Keratinocyte (primary cell): Measurements from ENCODE around the gene HRH3. TPM values are rescaled to one million over a fixed set of nuclear protein-coding genes. Genes with fewer than 3 reads are reported as not detected.

Experiments
- DNase-seq: peaks from one replicate; pipeline ENCODE4 v3.0.0-alpha.2; 2011; ENCODE audit warnings: low read depth, missing footprints, low spot score
- FAIRE-seq: peaks from 2 replicates; lab custom pipeline; 2011; peaks lifted over from hg19 to GRCh38; lab: Jason Lieb, UNC
- H2AFZ ChIP-seq: 2 replicates; pipeline ENCODE4 v1.6.0; 2012; ENCODE audit warnings: low read length, control low read depth, inconsistent platforms; ENCODE audit not compliant: control insufficient read depth
- H3K27ac ChIP-seq: 2 replicates; pipeline ENCODE4 v1.5.1; 2011; ENCODE audit warnings: low read length; ENCODE audit not compliant: control insufficient read depth, insufficient read depth
- H3K27me3 ChIP-seq: 3 replicates; pipeline ENCODE4 v1.6.0; 2011; ENCODE audit warnings: low read length; ENCODE audit not compliant: control insufficient read depth, insufficient read depth; ENCODE audit errors: extremely low read depth
- H3K36me3 ChIP-seq, 2 experiments: 2 replicates in 1 of 2; 3 replicates in 1 of 2; pipeline ENCODE4 v1.5.1; 2011; ENCODE audit warnings: low read length in 2 of 2, mild to moderate bottlenecking in 1 of 2; ENCODE audit not compliant: control insufficient read depth in 2 of 2, insufficient read depth in 2 of 2; ENCODE audit errors: extremely low read depth in 1 of 2
- H3K4me1 ChIP-seq: 3 replicates; pipeline ENCODE4 v1.5.1; 2011; ENCODE audit warnings: low read length; ENCODE audit not compliant: control insufficient read depth, insufficient read depth; ENCODE audit errors: extremely low read depth
- H3K4me2 ChIP-seq: 3 replicates; pipeline ENCODE4 v1.6.0; 2011; ENCODE audit warnings: low read depth, low read length; ENCODE audit not compliant: control insufficient read depth, insufficient read depth; ENCODE audit errors: extremely low read depth
- H3K4me3 ChIP-seq, 3 experiments: fragments of 200-600 bp in 1 of 3; sonication (generic) in 1 of 3; 2 replicates in 2 of 3; 3 replicates in 1 of 3; pipeline ENCODE4 v1.5.1; 2011 to 2016; ENCODE audit warnings: low read length in 3 of 3, mild to moderate bottlenecking in 3 of 3, control low read depth in 2 of 3, inconsistent platforms in 1 of 3, low read depth in 1 of 3, mixed read lengths in 1 of 3, mixed run types in 1 of 3, moderate library complexity in 1 of 3; ENCODE audit not compliant: control insufficient read depth in 2 of 3, insufficient read depth in 2 of 3; ENCODE audit errors: extremely low read depth in 1 of 3
- H3K79me2 ChIP-seq: 2 replicates; pipeline ENCODE4 v1.6.0; 2012; ENCODE audit warnings: low read length; ENCODE audit not compliant: control insufficient read depth, insufficient read depth
- H3K9ac ChIP-seq: 3 replicates; pipeline ENCODE4 v1.6.0; 2011; ENCODE audit warnings: low read length; ENCODE audit not compliant: control insufficient read depth, insufficient read depth; ENCODE audit errors: extremely low read depth
- H3K9me1 ChIP-seq: 3 replicates; pipeline ENCODE4 v1.6.0; 2011; ENCODE audit warnings: low read length; ENCODE audit not compliant: control insufficient read depth, insufficient read depth; ENCODE audit errors: extremely low read depth
- H3K9me3 ChIP-seq: 2 replicates; pipeline ENCODE4 v1.5.1; 2012; ENCODE audit warnings: low read depth, low read length; ENCODE audit not compliant: control insufficient read depth
- H4K20me1 ChIP-seq: 3 replicates; pipeline ENCODE4 v1.6.0; 2011; ENCODE audit warnings: low read length; ENCODE audit not compliant: control insufficient read depth, insufficient read depth; ENCODE audit errors: extremely low read depth
- EZH2 ChIP-seq: IDR thresholded peaks from one replicate; pipeline ENCODE4 v1.6.1; 2012; ENCODE audit warnings: inconsistent platforms, mild to moderate bottlenecking, low read length, moderate library complexity
- dilution Hi-C: fragments of 300-500 bp; cut with MboI; formaldehyde crosslinking; loops from one replicate; pipeline ENCODE4 v1.7.0; 2020; ENCODE audit warnings: low sequenced_read_pairs; ENCODE audit not compliant: extremely low pct_ligation_motif_present
- polyA plus RNA-seq, 5 experiments: library from polyadenylated mRNA; depleted of rRNA in 3 of 5; stranded (reverse) in 3 of 5; stranded (forward) in 1 of 5; unstranded in 1 of 5; fragments of >200 nt; gene quantifications; 1 replicate in 1 of 5; 2 replicates in 3 of 5; 3 replicates in 1 of 5; pipeline versions ENCODE4 v1.2.1 to v1.2.3, GENCODE V29; 2011 to 2012; ENCODE audit warnings: missing spikeins in 2 of 5, low read depth in 1 of 5, low replicate concordance in 1 of 5
- TF ChIP-seq, protein P1 (sequence below), 3 experiments: IDR thresholded peaks in 1 of 3; conservative IDR thresholded peaks in 1 of 3; optimal IDR thresholded peaks in 1 of 3; 2 replicates in 2 of 3; 3 replicates in 1 of 3; pipeline versions ENCODE3 to v1.5.1; 2011; ENCODE audit warnings: low read length in 3 of 3, mild to moderate bottlenecking in 3 of 3, moderate library complexity in 2 of 3, control low read depth in 1 of 3, inconsistent platforms in 1 of 3; ENCODE audit not compliant: insufficient read depth in 2 of 3; ENCODE audit errors: extremely low read depth in 1 of 3

The HRH3 gene
- polyA plus RNA-seq, 1 donor (not counting 4 experiments of a cell fraction or from before 2014, with no cell fraction given): not detected

DNA sequence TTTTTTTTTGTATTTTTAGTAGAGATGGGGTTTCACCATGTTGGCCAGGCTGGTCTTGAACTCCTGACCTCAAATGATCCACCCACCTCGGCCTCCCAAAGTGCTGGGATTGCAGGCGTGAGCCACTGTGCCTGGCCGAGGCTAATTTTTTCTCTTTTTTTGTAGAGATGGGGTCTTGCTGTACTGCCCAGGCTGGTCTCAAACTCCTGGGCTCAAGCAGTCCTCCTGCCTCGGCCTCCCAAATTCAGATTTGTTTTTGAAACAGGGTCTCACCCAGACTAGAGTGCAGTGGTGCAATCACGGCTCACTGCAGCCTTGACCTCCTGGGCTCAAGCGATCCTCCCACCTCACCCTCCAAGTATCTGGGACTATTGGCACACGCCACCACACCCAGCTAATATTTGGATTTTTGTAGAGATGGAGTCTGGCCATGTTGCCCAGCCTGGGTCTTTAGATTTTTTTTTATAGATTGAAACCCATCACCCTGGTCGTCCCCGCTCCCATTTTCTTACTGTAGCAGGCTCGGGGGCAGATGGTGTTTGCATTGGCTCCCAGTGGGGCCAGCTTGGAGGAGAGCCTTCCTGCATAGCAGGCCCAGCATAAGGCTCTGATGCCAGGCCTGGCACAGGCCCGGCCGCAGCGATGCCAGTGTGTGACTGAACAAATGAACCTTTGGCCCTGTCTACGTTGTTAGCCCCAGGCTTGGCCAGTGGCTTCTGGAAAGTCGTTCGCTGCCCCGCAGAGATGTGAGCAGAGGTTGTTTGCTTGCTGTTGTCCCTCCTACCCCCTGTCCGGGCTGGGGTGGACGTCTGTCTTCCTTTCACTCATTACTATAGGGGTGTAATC lies 41.5 kb downstream of the HRH3 start:
- Histone ChIP-seq H3K27ac (no peak overlapping the region), H3K9ac (no peak overlapping the region), H3K27me3 (no peaks in the 10 kb centered on the region), H3K9me1 (no peaks in the 10 kb centered on the region), H3K9me3 (no peaks in the 10 kb centered on the region), H3K36me3 (peaks cover 11 to 15% of the 10 kb centered on the region in 2 experiments), H2AFZ (no peak overlapping the region), H3K79me2 (peaks cover 7% of the 10 kb centered on the region), H3K4me2 (no peak overlapping the region), H3K4me1 (peaks cover 7% of the 10 kb centered on the region), H4K20me1 (no peaks in the 10 kb centered on the region), H3K4me3 (no peak overlapping the region)
- FAIRE-seq (no peak), DNase-seq (no peak)
- dilution Hi-C loops: no loop called here
- TF ChIP-seq, protein P1, sequence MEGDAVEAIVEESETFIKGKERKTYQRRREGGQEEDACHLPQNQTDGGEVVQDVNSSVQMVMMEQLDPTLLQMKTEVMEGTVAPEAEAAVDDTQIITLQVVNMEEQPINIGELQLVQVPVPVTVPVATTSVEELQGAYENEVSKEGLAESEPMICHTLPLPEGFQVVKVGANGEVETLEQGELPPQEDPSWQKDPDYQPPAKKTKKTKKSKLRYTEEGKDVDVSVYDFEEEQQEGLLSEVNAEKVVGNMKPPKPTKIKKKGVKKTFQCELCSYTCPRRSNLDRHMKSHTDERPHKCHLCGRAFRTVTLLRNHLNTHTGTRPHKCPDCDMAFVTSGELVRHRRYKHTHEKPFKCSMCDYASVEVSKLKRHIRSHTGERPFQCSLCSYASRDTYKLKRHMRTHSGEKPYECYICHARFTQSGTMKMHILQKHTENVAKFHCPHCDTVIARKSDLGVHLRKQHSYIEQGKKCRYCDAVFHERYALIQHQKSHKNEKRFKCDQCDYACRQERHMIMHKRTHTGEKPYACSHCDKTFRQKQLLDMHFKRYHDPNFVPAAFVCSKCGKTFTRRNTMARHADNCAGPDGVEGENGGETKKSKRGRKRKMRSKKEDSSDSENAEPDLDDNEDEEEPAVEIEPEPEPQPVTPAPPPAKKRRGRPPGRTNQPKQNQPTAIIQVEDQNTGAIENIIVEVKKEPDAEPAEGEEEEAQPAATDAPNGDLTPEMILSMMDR (optimal IDR thresholded peaks at IDR 0.05 in 1 of 3, IDR thresholded peaks at IDR 0.05 in 1 of 3, conservative IDR thresholded peaks at IDR 0.05 in 1 of 3; ENCODE audit: extremely low read depth in 1 of 3, insufficient read depth in 2 of 3, low read length in 3 of 3): no peak
- no peak for TF ChIP-seq EZH2

DNA sequence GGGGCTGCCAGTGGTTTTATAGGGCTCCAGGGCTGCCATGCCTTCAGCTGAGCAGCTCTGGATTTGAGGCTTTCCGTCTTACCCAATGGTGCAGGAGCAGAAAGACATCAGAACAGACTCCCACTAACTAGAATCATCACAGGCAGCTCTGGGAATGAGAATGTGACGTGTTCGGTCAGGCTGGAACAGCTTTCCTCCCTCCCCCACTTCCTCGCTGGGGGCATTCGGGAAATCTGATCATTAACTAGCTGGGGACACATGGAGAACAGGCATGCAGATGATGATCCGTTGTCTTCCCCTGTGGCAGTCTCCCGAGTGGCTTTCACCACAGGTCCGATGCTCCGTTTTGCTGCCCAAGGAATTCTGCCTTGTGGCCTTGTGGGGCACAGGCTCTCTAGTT lies 42.8 kb downstream of the HRH3 start:
- TF ChIP-seq, protein P1 (optimal IDR thresholded peaks at IDR 0.05 in 1 of 3, IDR thresholded peaks at IDR 0.05 in 1 of 3, conservative IDR thresholded peaks at IDR 0.05 in 1 of 3; ENCODE audit: extremely low read depth in 1 of 3, insufficient read depth in 2 of 3, low read length in 3 of 3): no peak
- no peak for TF ChIP-seq EZH2
- H3K9me3 ChIP-seq: no peaks in the 10 kb centered on the region
- H3K4me2 ChIP-seq: no peak overlapping the region
- H3K27me3 ChIP-seq: no peaks in the 10 kb centered on the region
- H3K36me3 ChIP-seq: peaks cover 13 to 15% of the 10 kb centered on the region in 2 experiments
- H2AFZ ChIP-seq: no peak overlapping the region
- no peak overlapping the region for H3K9ac ChIP-seq
- dilution Hi-C loops: no loop called here
- no peaks in the 10 kb centered on the region for H4K20me1 ChIP-seq
- no peak for FAIRE-seq
- no peak for DNase-seq
- no peak overlapping the region for H3K27ac ChIP-seq
- H3K4me1 ChIP-seq: peaks cover 6% of the 10 kb centered on the region
- H3K79me2 ChIP-seq: peaks cover 2% of the 10 kb centered on the region
- H3K4me3 ChIP-seq: no peak overlapping the region
- no peaks in the 10 kb centered on the region for H3K9me1 ChIP-seq
